ENCODE results near the gene MED1. TPM values are rescaled to one million over a fixed set of nuclear protein-coding genes. Genes with fewer than 3 reads are reported as not detected.

MED1 gene
- total RNA-seq, 4 donors from 2014 or later: 22.4 to 29.6 (median 25.0) TPM

DNA sequence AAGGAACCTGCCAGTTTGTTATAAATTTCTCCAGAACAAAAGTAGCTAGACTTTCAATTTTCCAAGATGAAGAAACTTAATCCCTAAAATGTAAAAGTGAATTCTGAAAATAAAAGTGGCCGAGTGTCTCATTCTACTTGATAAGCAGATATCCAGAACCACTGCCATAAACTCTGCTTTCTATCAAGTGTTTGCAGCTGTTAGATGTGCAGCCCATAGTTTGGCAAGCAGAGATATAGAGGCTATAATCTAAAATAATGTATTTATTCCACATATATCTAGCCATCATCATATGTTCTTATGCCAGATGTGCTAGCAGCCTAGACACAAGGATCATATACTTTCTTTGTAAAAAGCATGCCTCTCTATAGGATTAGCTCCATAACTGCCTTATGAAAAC is 34.9 kb downstream of the MED1 start:
- TF ChIP-seq POLR2A (IDR thresholded peaks at IDR 0.05): no peak
- TF ChIP-seq, protein P1, sequence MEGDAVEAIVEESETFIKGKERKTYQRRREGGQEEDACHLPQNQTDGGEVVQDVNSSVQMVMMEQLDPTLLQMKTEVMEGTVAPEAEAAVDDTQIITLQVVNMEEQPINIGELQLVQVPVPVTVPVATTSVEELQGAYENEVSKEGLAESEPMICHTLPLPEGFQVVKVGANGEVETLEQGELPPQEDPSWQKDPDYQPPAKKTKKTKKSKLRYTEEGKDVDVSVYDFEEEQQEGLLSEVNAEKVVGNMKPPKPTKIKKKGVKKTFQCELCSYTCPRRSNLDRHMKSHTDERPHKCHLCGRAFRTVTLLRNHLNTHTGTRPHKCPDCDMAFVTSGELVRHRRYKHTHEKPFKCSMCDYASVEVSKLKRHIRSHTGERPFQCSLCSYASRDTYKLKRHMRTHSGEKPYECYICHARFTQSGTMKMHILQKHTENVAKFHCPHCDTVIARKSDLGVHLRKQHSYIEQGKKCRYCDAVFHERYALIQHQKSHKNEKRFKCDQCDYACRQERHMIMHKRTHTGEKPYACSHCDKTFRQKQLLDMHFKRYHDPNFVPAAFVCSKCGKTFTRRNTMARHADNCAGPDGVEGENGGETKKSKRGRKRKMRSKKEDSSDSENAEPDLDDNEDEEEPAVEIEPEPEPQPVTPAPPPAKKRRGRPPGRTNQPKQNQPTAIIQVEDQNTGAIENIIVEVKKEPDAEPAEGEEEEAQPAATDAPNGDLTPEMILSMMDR (IDR thresholded peaks at IDR 0.05): no peak
- Histone ChIP-seq H3K27me3 (no peaks in the 10 kb centered on the region), H3K4me1 (no peaks in the 10 kb centered on the region), H3K36me3 (peaks cover 47 to 79% of the 10 kb centered on the region in 2 donors), H3K9me3 (no peaks in the 10 kb centered on the region), H3K27ac (no peak overlapping the region), H3K4me3 (replicated peaks in 1 of 3) (no peak overlapping the region)
- DNase-seq: no peak
- intact Hi-C loops (cut with DNase I): no loop called here
- 81 to 97% methylated on average over 1 of the region's 1 CpG for WGBS, 2 donors

- 95 to 98% methylated on average over 13 of the region's 13 CpGs for WGBS, 2 donors
- no peak overlapping the region for H3K27ac ChIP-seq
- DNase-seq: no peak
- no peak for TF ChIP-seq POLR2A (IDR thresholded peaks at IDR 0.05)
- TF ChIP-seq, protein P1 (IDR thresholded peaks at IDR 0.05): no peak
- no peaks in the 10 kb centered on the region for H3K4me1 ChIP-seq
- H3K27me3 ChIP-seq: no peaks in the 10 kb centered on the region
- no peak overlapping the region for H3K4me3 ChIP-seq (replicated peaks in 1 of 3)
- intact Hi-C loops (cut with DNase I): no loop called here
- H3K36me3 ChIP-seq: peaks cover 40 to 66% of the 10 kb centered on the region in 2 donors
- H3K9me3 ChIP-seq: no peaks in the 10 kb centered on the region
Measured at GRCh38 chr17:39410279-39410678, 40.8 kb downstream of the MED1 start.

GRCh38 chr17:39408360-39408759 is 42.7 kb downstream of the MED1 start:
- intact Hi-C loops (cut with DNase I): no loop called here
- Histone ChIP-seq H3K4me3 (replicated peaks in 1 of 3) (no peak overlapping the region), H3K9me3 (no peaks in the 10 kb centered on the region), H3K36me3 (peaks cover 32 to 50% of the 10 kb centered on the region in 2 donors), H3K4me1 (no peaks in the 10 kb centered on the region), H3K27me3 (no peaks in the 10 kb centered on the region), H3K27ac (no peak overlapping the region)
- no peak for TF ChIP-seq POLR2A (IDR thresholded peaks at IDR 0.05)
- TF ChIP-seq, protein P1 (IDR thresholded peaks at IDR 0.05): no peak
- no peak for DNase-seq
- 85 to 87% methylated on average over 2 of the region's 2 CpGs for WGBS, 2 donors

- no peaks in the 10 kb centered on the region for H3K4me1 ChIP-seq
- peaks cover 27 to 37% of the 10 kb centered on the region in 2 donors for H3K36me3 ChIP-seq
- intact Hi-C loops (cut with DNase I): no loop called here
- WGBS, 2 donors: 74 to 85% methylated on average over 1 of the region's 1 CpG
- TF ChIP-seq POLR2A (IDR thresholded peaks at IDR 0.05): no peak
- TF ChIP-seq, protein P1 (IDR thresholded peaks at IDR 0.05): no peak
- no peak overlapping the region for H3K4me3 ChIP-seq (replicated peaks in 1 of 3)
- H3K27ac ChIP-seq: no peak overlapping the region
- no peak for DNase-seq
- no peaks in the 10 kb centered on the region for H3K27me3 ChIP-seq
- no peaks in the 10 kb centered on the region for H3K9me3 ChIP-seq
Measured at GRCh38 chr17:39406951-39407350, 44.1 kb downstream of the MED1 start.

- WGBS, 2 donors: 59 to 75% methylated on average over 1 of the region's 1 CpG
- TF ChIP-seq POLR2A (IDR thresholded peaks at IDR 0.05): no peak
- TF ChIP-seq, protein P1 (IDR thresholded peaks at IDR 0.05): no peak
- Histone ChIP-seq H3K27ac (no peak overlapping the region), H3K4me1 (peaks cover under 1 to 2% of the 10 kb centered on the region in 2 donors), H3K27me3 (no peaks in the 10 kb centered on the region), H3K9me3 (no peaks in the 10 kb centered on the region), H3K4me3 (replicated peaks in 1 of 3) (no peak overlapping the region), H3K36me3 (peaks cover 25 to 27% of the 10 kb centered on the region in 2 donors)
- intact Hi-C loops (cut with DNase I): no loop called here
- DNase-seq: no peak
Measured at GRCh38 chr17:39405436-39405835, 45.6 kb downstream of the MED1 start.

Data from thyroid gland (tissue), 4 donors.